ENCODE measurements around the gene XPC.
"Not testable (repeated sequence)": the region's sequence is repeated elsewhere in the genome, so short reads cannot be mapped to it uniquely, and the experiment has no call there.

XPC gene

GRCh38 chr3:14117468-14118399 lies 60.7 kb downstream of the XPC start:
- DNase-seq: no peak

GRCh38 chr3:14113965-14114635 lies 64.3 kb downstream of the XPC start:
- no peak for DNase-seq

- no peak for DNase-seq
These were observed 67.7 kb downstream of the XPC start for GRCh38 chr3:14110699-14111098.

GRCh38 chr3:14109821-14110220 lies 68.6 kb downstream of the XPC start:
- not testable (repeated sequence) for DNase-seq

- DNase-seq: no peak
These were observed 80.6 kb downstream of the XPC start for GRCh38 chr3:14097616-14098391.

- no peak for DNase-seq
These were observed 81.7 kb downstream of the XPC start for GRCh38 chr3:14096742-14097141.

Measured in NCI-H1092 treated with DMSO at 0.1 percent for 48 hours (cell line).